Adrenal gland (tissue), 5 donors: Measurements from ENCODE around the gene ZFHX3.

Experiments
- CTCF ChIP-seq, 6 experiments: fragments of 450-650 bp in 4 of 6; fragments of 200-600 bp in 2 of 6; sonication (generic) in 1 of 6; IDR thresholded peaks; 1 replicate in 5 of 6; 2 replicates in 1 of 6; pipeline versions ENCODE4 v1.5.1 to v1.8.0; 2016 to 2021; ENCODE audit warnings: antibody characterized with exemption in 6 of 6, mild to moderate bottlenecking in 2 of 6, moderate library complexity in 1 of 6
- POLR2A ChIP-seq, 2 donors: fragments of 450-650 bp; IDR thresholded peaks; one replicate each; pipeline ENCODE4 v1.6.1; 2017; ENCODE audit warnings: antibody characterized with exemption in 2 of 2, mild to moderate bottlenecking in 2 of 2, moderate library complexity in 1 of 2
- donor health status: DM: no; HTN: no; CAD: no.

- TF ChIP-seq CTCF (IDR thresholded peaks at IDR 0.05) (no peak), POLR2A (IDR thresholded peaks at IDR 0.05) (no peak)
These were observed 161.5 kb downstream of the ZFHX3 start for GRCh38 chr16:72886346-72886974.
